Stimulated activated CD4-positive, alpha-beta T cell treated with anti-CD3 and anti-CD28 coated beads, TNF-alpha, amount 100 ng/mL, for 4 hours (primary cell): ENCODE measurements around the gene ELOVL6.
"Not testable (repeated sequence)": the region's sequence is repeated elsewhere in the genome, so short reads cannot be mapped to it uniquely, and the experiment has no call there.

Experiments used
- DNase-seq, 3 experiments: peaks; one replicate each; pipeline ENCODE4 v3.0.0-alpha.2; 2020; ENCODE audit warnings: low read depth in 3 of 3

The ELOVL6 gene

GRCh38 chr4:110198435-110199416 lies at the start of gene ELOVL6:
Gene ELOVL6, minus strand, starts transcription at chr4:110198615. Its CDS starts 280 bp downstream, at chr4:110198335.
- DNase-seq, result peak in 1 of 3 experiments; percentile 11

- DNase-seq, result no peak
Observed at GRCh38 chr4:110248100-110248499, 49.7 kb upstream of the ELOVL6 start.

- DNase-seq, result no peak
Observed at GRCh38 chr4:110247591-110247990, 49.2 kb upstream of the ELOVL6 start.

GRCh38 chr4:110245577-110245976 lies 47.2 kb upstream of the ELOVL6 start:
- no peak for DNase-seq

GRCh38 chr4:110236324-110236723 lies 37.9 kb upstream of the ELOVL6 start:
- DNase-seq, result no peak

- DNase-seq, result not testable (repeated sequence)
Observed at GRCh38 chr4:110233581-110233980, 35.2 kb upstream of the ELOVL6 start.

- DNase-seq, result no peak
Observed at GRCh38 chr4:110231869-110232268, 33.5 kb upstream of the ELOVL6 start.

- no peak for DNase-seq
Observed at GRCh38 chr4:110229266-110229665, 30.9 kb upstream of the ELOVL6 start.

- no peak for DNase-seq
Observed at GRCh38 chr4:110224812-110225211, 26.4 kb upstream of the ELOVL6 start.

- no peak for DNase-seq
Observed at GRCh38 chr4:110224142-110224541, 25.7 kb upstream of the ELOVL6 start.

- DNase-seq, result not testable (repeated sequence)
Observed at GRCh38 chr4:110218935-110219334, 20.5 kb upstream of the ELOVL6 start.

- DNase-seq, result not testable (repeated sequence)
Observed at GRCh38 chr4:110217181-110217580, 18.8 kb upstream of the ELOVL6 start.

GRCh38 chr4:110216129-110216528 lies 17.7 kb upstream of the ELOVL6 start:
- DNase-seq, result no peak

- no peak for DNase-seq
Observed at GRCh38 chr4:110211770-110212061, 13.3 kb upstream of the ELOVL6 start.

GRCh38 chr4:110211007-110211769 lies 12.8 kb upstream of the ELOVL6 start:
- DNase-seq, result no peak

- no peak for DNase-seq
Observed at GRCh38 chr4:110208419-110208818, 10.0 kb upstream of the ELOVL6 start.

- DNase-seq, result no peak
Observed at GRCh38 chr4:110207233-110207632, 8.8 kb upstream of the ELOVL6 start.

GRCh38 chr4:110202024-110202423 lies 3.6 kb upstream of the ELOVL6 start:
- no peak for DNase-seq

GRCh38 chr4:110201502-110201901 lies 3.1 kb upstream of the ELOVL6 start:
- DNase-seq, result no peak

GRCh38 chr4:110200689-110201088 lies 2.3 kb upstream of the ELOVL6 start:
- no peak for DNase-seq

- DNase-seq, result peak in 1 of 3 experiments; percentile 1
Observed at GRCh38 chr4:110198049-110198434, 373 bp downstream of the ELOVL6 start.

- DNase-seq, result peak in 2 of 3 experiments; percentile 17 to 42
Observed at GRCh38 chr4:110197529-110198042, 829 bp downstream of the ELOVL6 start.
